Hepatocyte (in vitro differentiated cells): ENCODE data around the gene HCST. TPM values are rescaled to one million over a fixed set of nuclear protein-coding genes. Genes with fewer than 3 reads are reported as not detected.

ENCODE experiments used
- DNase-seq: peaks from one replicate; pipeline ENCODE4 v3.0.0-alpha.2; 2016; ENCODE audit warnings: low spot score
- H2AFZ ChIP-seq: fragments of 200-600 bp; sonication (generic); 2 replicates; pipeline ENCODE4 v1.6.0; 2016; ENCODE audit warnings: antibody characterized with exemption, mild to moderate bottlenecking
- H3K27ac ChIP-seq: fragments of 200-600 bp; sonication (generic); 2 replicates; pipeline ENCODE4 v1.5.1; 2016; ENCODE audit warnings: mild to moderate bottlenecking
- H3K27me3 ChIP-seq: fragments of 200-600 bp; sonication (generic); 2 replicates; pipeline ENCODE4 v1.6.1; 2016
- H3K36me3 ChIP-seq: fragments of 200-600 bp; sonication (generic); replicated peaks from 2 replicates; pipeline ENCODE4 v1.5.1; 2016; ENCODE audit warnings: low read depth; ENCODE audit not compliant: insufficient read depth
- H3K4me1 ChIP-seq: fragments of 200-600 bp; sonication (generic); 2 replicates; pipeline ENCODE4 v1.5.1; 2016; ENCODE audit warnings: mild to moderate bottlenecking, moderate library complexity; ENCODE audit not compliant: insufficient read depth
- H3K4me2 ChIP-seq: fragments of 200-600 bp; sonication (generic); 2 replicates; pipeline ENCODE4 v1.6.0; 2016
- H3K4me3 ChIP-seq: fragments of 200-600 bp; sonication (generic); 2 replicates; pipeline ENCODE4 v1.5.1; 2016; ENCODE audit warnings: mild to moderate bottlenecking
- H3K79me2 ChIP-seq: fragments of 200-600 bp; sonication (generic); 2 replicates; pipeline ENCODE4 v1.6.0; 2017; ENCODE audit warnings: mild to moderate bottlenecking
- H3K9me2 ChIP-seq: fragments of 200-600 bp; sonication (generic); replicated peaks from 2 replicates; pipeline ENCODE4 v1.6.0; 2017; ENCODE audit warnings: mild to moderate bottlenecking; ENCODE audit not compliant: insufficient read depth
- H3K9me3 ChIP-seq: fragments of 200-600 bp; sonication (generic); 2 replicates; pipeline ENCODE4 v1.5.1; 2016; ENCODE audit warnings: low read depth, mild to moderate bottlenecking
- H4K20me1 ChIP-seq: fragments of 200-600 bp; sonication (generic); 2 replicates; pipeline ENCODE4 v1.6.0; 2016; ENCODE audit warnings: mild to moderate bottlenecking; ENCODE audit not compliant: insufficient read depth, poor library complexity, severe bottlenecking
- CTCF ChIP-seq: fragments of 200-600 bp; sonication (generic); IDR thresholded peaks from 2 replicates; pipeline ENCODE4 v1.5.1; 2016; ENCODE audit warnings: antibody characterized with exemption, mild to moderate bottlenecking; ENCODE audit not compliant: poor library complexity
- EZH2 ChIP-seq: fragments of 200-600 bp; sonication (generic); IDR thresholded peaks from 2 replicates; pipeline ENCODE4 v1.6.1; 2016; ENCODE audit warnings: antibody characterized with exemption, mild to moderate bottlenecking, borderline replicate concordance
- EZH2phosphoT487 ChIP-seq: fragments of 200-600 bp; sonication (generic); IDR thresholded peaks from one replicate; pipeline ENCODE4 v1.6.1; 2018; ENCODE audit warnings: antibody characterized with exemption, mild to moderate bottlenecking, low read depth, moderate library complexity; ENCODE audit not compliant: unreplicated experiment, severe bottlenecking
- WGBS: methylation state at CpG from one replicate; pipeline ENCODE4 v1.1.6; 2016; ENCODE audit warnings: low lambda C conversion rate; ENCODE audit errors: missing lambda C conversion rate; 5-methylcytosine and 5-hydroxymethylcytosine counted together
- polyA plus RNA-seq: library from polyadenylated mRNA; unstranded; fragments of >200 nt; fragmentation: Nextera tagmentation; extraction: Ambion mirVana; gene quantifications from 2 replicates; pipeline ENCODE4 v1.2.1, GENCODE V29; 2016
- small RNA-seq: library from RNA; depleted of rRNA; stranded (forward); fragments of <200 nt; gene quantifications from one replicate; pipeline ENCODE3, GENCODE V24; 2014
- total RNA-seq: library from RNA; depleted of rRNA; stranded (reverse); fragments of >200 nt; gene quantifications from 2 replicates; pipeline ENCODE4 v1.2.3, GENCODE V29; 2014

The HCST gene
- total and polyA plus RNA-seq, 2 experiments from 2014 or later: 0.97 to 4.8 TPM

- TF ChIP-seq EZH2 (no peak), EZH2phosphoT487 (no peak), CTCF (no peak)
- Histone ChIP-seq H3K4me1 (no peaks in the 10 kb centered on the region), H3K36me3 (no peaks in the 10 kb centered on the region), H3K9me2 (no peaks in the 10 kb centered on the region), H3K79me2 (no peaks in the 10 kb centered on the region), H3K4me2 (no peak overlapping the region), H3K9me3 (no peaks in the 10 kb centered on the region), H3K4me3 (no peak overlapping the region), H3K27me3 (no peaks in the 10 kb centered on the region), H4K20me1 (no peaks in the 10 kb centered on the region), H2AFZ (no peak overlapping the region), H3K27ac (no peak overlapping the region)
- DNase-seq: no peak
- 31% methylated on average over 2 of the region's 2 CpGs for WGBS
Measured at GRCh38 chr19:35949131-35949530, 46.8 kb downstream of the HCST start.

Small RNAs within 50 kb of the gene (small RNA-seq; reads per million reads assigned to genes)
- gene RN7SL402P: not detected

Other genes with a start within 250 kb of the HCST start
- gene UPK1A, start 236.0 kb upstream of the HCST start, total RNA-seq: 3.6 and 7.8 TPM in 2 replicates
- 19.6 and 27.5 TPM in 2 replicates for gene UPK1A, start 236.0 kb upstream of the HCST start, polyA plus RNA-seq
- not detected in 2 replicates for gene ZBTB32, start 198.0 kb upstream of the HCST start, total RNA-seq
- gene ZBTB32, start 198.0 kb upstream of the HCST start, polyA plus RNA-seq: 0.11 and 0.80 TPM in 2 replicates
- gene KMT2B, start 184.5 kb upstream of the HCST start, total RNA-seq: 6.9 and 12.8 TPM in 2 replicates
- gene KMT2B, start 184.5 kb upstream of the HCST start, polyA plus RNA-seq: 9.3 and 10.7 TPM in 2 replicates
- 3.6 and 5.6 TPM in 2 replicates for gene IGFLR1, start 160.1 kb upstream of the HCST start, total RNA-seq
- 4.5 and 4.6 TPM in 2 replicates for gene IGFLR1, start 160.1 kb upstream of the HCST start, polyA plus RNA-seq
- 11.4 and 27.4 TPM in 2 replicates for gene U2AF1L4, start 157.1 kb upstream of the HCST start, total RNA-seq
- gene U2AF1L4, start 157.1 kb upstream of the HCST start, polyA plus RNA-seq: 60.7 and 76.0 TPM in 2 replicates
- 24.8 and 39.1 TPM in 2 replicates for gene PSENEN, start 156.9 kb upstream of the HCST start, total RNA-seq
- gene PSENEN, start 156.9 kb upstream of the HCST start, polyA plus RNA-seq: 106 and 127 TPM in 2 replicates
- gene LIN37, start 154.0 kb upstream of the HCST start, total RNA-seq: 7.9 and 12.0 TPM in 2 replicates
- 13.6 and 17.6 TPM in 2 replicates for gene LIN37, start 154.0 kb upstream of the HCST start, polyA plus RNA-seq
- 7.1 and 14.2 TPM in 2 replicates for gene HSPB6, start 145.5 kb upstream of the HCST start, total RNA-seq
- 235 and 240 TPM in 2 replicates for gene HSPB6, start 145.5 kb upstream of the HCST start, polyA plus RNA-seq
- gene PROSER3, start 144.4 kb upstream of the HCST start, total RNA-seq: 3.7 and 12.2 TPM in 2 replicates
- gene PROSER3, start 144.4 kb upstream of the HCST start, polyA plus RNA-seq: 26.5 and 30.7 TPM in 2 replicates
- 0.84 and 6.7 TPM in 2 replicates for gene ARHGAP33, start 127.0 kb upstream of the HCST start, total RNA-seq
- gene ARHGAP33, start 127.0 kb upstream of the HCST start, polyA plus RNA-seq: 7.9 and 11.4 TPM in 2 replicates
- 5.1 and 6.8 TPM in 2 replicates for gene PRODH2, start 89.7 kb upstream of the HCST start, total RNA-seq
- 7.1 and 13.9 TPM in 2 replicates for gene PRODH2, start 89.7 kb upstream of the HCST start, polyA plus RNA-seq
- 0.30 and 0.36 TPM in 2 replicates for gene NPHS1, start 50.0 kb upstream of the HCST start, total RNA-seq
- gene NPHS1, start 50.0 kb upstream of the HCST start, polyA plus RNA-seq: 0.15 and 0.76 TPM in 2 replicates
- 0.12 and 1.4 TPM in 2 replicates for gene KIRREL2, start 45.6 kb upstream of the HCST start, total RNA-seq
- gene KIRREL2, start 45.6 kb upstream of the HCST start, polyA plus RNA-seq: 0.64 and 2.3 TPM in 2 replicates
- gene APLP1, start 34.0 kb upstream of the HCST start, total RNA-seq: 19.8 and 29.0 TPM in 2 replicates
- 115 and 147 TPM in 2 replicates for gene APLP1, start 34.0 kb upstream of the HCST start, polyA plus RNA-seq
- gene NFKBID, start 2.0 kb upstream of the HCST start, total RNA-seq: 2.7 and 3.9 TPM in 2 replicates
- gene NFKBID, start 2.0 kb upstream of the HCST start, polyA plus RNA-seq: 7.3 and 10.8 TPM in 2 replicates
- 2.8 and 5.9 TPM in 2 replicates for gene TYROBP, start 5.8 kb downstream of the HCST start, total RNA-seq
- 2.9 and 4.9 TPM in 2 replicates for gene TYROBP, start 5.8 kb downstream of the HCST start, polyA plus RNA-seq
- gene LRFN3, start 33.8 kb downstream of the HCST start, total RNA-seq: 4.7 and 5.3 TPM in 2 replicates
- 15.6 and 19.2 TPM in 2 replicates for gene LRFN3, start 33.8 kb downstream of the HCST start, polyA plus RNA-seq
- 34.4 and 36.5 TPM in 2 replicates for gene SDHAF1, start 92.7 kb downstream of the HCST start, total RNA-seq
- 23.9 and 28.6 TPM in 2 replicates for gene SDHAF1, start 92.7 kb downstream of the HCST start, polyA plus RNA-seq
- 6.5 and 8.9 TPM in 2 replicates for gene SYNE4, start 106.3 kb downstream of the HCST start, total RNA-seq
- 19.8 and 21.1 TPM in 2 replicates for gene SYNE4, start 106.3 kb downstream of the HCST start, polyA plus RNA-seq
- 14.2 and 24.1 TPM in 2 replicates for gene ALKBH6, start 111.7 kb downstream of the HCST start, total RNA-seq
- gene ALKBH6, start 111.7 kb downstream of the HCST start, polyA plus RNA-seq: 31.1 and 33.7 TPM in 2 replicates
- gene CLIP3, start 130.3 kb downstream of the HCST start, total RNA-seq: 5.1 and 12.8 TPM in 2 replicates
- gene CLIP3, start 130.3 kb downstream of the HCST start, polyA plus RNA-seq: 19.5 and 21.8 TPM in 2 replicates
- gene THAP8, start 151.8 kb downstream of the HCST start, total RNA-seq: 4.5 and 6.8 TPM in 2 replicates
- gene THAP8, start 151.8 kb downstream of the HCST start, polyA plus RNA-seq: 23.1 and 24.1 TPM in 2 replicates
- gene WDR62, start 152.4 kb downstream of the HCST start, total RNA-seq: 1.8 and 2.1 TPM in 2 replicates
- 1.2 and 4.6 TPM in 2 replicates for gene WDR62, start 152.4 kb downstream of the HCST start, polyA plus RNA-seq
- not detected in 2 replicates for gene OVOL3, start 208.6 kb downstream of the HCST start, total RNA-seq
- gene OVOL3, start 208.6 kb downstream of the HCST start, polyA plus RNA-seq: not detected in 2 replicates
- gene POLR2I, start 212.3 kb downstream of the HCST start, total RNA-seq: 19.3 and 21.7 TPM in 2 replicates
- 104 and 115 TPM in 2 replicates for gene POLR2I, start 212.3 kb downstream of the HCST start, polyA plus RNA-seq
- gene TBCB, start 212.9 kb downstream of the HCST start, total RNA-seq: 108 and 123 TPM in 2 replicates
- gene TBCB, start 212.9 kb downstream of the HCST start, polyA plus RNA-seq: 149 and 179 TPM in 2 replicates
- 199 and 268 TPM in 2 replicates for gene CAPNS1, start 237.5 kb downstream of the HCST start, total RNA-seq
- gene CAPNS1, start 237.5 kb downstream of the HCST start, polyA plus RNA-seq: 320 and 346 TPM in 2 replicates
- not detected in 2 replicates for gene COX7A1, start 249.9 kb downstream of the HCST start, total RNA-seq
- gene COX7A1, start 249.9 kb downstream of the HCST start, polyA plus RNA-seq: not detected in 2 replicates